ENCODE results near the gene PRRT1B.

PRRT1B gene

DNA sequence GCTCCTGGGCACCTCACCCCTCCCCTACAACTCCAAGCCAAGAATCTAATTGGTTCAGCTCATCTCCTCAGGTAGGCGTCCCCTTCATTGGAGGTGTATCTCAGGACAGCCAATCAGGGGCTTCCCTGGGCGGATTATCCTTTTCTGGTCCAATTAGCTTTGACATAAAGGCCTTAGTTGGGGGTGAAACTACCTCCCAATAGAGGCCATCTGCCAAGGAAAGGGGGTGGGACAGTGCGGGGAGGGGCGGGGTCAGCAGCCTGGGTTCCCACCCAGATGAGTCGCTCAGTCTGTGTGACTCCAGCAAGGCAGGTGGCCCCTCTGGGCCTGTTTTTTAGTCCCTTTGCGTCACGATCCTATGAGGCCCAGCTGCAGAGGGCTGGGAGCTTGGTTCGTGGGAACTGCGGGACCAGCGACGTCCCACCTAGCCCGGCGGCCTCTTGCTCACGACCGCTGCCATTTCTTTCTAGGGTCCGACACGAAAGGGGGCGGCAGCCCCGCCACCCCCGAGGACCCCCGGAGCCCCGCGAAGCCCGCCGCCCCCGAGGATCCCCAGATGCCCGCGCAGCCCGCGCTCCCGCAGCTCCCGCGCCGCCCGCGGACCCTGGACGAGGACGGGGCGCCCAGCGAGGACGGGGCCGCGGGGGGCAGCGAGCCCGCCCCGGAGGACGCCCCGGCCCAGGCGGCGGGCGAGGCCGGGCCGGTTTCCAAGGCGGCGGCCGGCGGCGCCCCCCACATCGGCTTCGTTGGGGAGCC is 8.9 kb downstream of the PRRT1B start:
- no peak for DNase-seq

DNA sequence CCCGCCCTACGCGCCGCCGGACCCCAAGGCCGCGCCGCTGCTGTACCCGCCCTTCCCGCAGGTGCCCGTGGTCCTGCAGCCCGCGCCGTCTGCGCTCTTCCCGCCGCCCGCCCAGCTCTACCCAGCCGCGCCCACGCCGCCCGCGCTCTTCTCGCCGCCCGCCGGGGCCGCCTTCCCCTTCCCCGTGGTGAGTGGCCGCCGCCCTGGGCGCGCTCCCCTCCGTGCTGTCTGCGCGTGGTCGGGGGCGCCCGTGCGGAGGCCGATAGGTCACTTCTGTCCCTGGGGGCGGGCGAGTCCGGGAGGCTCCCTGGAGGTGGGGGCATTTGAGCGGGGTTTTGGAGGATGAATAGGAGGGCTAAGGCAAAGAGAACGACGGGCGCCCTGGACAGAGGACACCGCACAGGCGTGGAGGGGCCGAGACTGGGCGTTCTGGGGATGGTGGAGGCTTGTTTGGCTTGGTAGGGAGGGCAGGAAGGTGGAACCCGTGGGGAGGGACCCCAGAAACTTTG is 9.6 kb downstream of the PRRT1B start:
- no peak for DNase-seq

DNA sequence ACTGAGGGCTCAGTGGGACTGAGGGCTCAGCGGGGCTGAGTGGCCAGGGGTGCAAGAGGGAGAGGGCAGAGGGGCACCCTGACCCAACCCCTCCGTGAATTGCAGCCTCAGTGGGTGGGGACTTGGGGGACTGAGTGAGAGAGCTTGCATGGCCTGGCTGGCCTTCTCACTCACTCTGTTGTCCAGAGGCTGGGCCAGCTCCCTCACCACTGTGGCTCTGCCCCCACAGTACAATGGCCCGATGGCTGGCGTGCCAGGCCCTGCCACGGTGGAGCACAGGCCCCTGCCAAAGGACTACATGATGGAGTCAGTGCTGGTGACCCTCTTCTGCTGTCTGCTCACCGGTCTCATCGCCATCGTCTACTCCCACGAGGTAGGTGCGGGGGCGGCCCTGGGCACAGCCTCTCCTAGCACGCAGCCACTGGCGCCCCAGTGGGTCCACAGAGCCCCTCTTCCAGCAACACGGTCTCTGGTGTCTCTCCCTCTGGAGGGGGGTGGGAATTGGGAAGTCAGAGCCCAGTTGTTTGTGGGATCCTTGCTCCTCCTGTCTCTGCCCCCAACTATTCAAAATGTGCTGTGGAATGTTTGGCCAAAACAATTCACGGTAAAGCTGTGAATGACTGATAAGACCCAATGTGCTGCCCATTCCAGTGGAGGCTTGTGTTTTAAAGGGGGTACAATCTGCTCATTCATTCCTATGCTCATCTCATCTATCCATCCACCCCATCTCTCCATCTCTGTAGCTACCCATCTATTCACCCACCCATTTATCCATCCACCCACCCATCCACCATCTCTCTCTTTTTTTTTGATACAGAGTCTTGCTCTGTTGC is 10.7 kb downstream of the PRRT1B start:
- DNase-seq = no peak

- DNase-seq = no peak
Measured at GRCh38 chr9:131557855-131558548, 12.7 kb downstream of the PRRT1B start.

- no peak for DNase-seq
Measured at GRCh38 chr9:131559421-131560000, 14.2 kb downstream of the PRRT1B start.

DNA sequence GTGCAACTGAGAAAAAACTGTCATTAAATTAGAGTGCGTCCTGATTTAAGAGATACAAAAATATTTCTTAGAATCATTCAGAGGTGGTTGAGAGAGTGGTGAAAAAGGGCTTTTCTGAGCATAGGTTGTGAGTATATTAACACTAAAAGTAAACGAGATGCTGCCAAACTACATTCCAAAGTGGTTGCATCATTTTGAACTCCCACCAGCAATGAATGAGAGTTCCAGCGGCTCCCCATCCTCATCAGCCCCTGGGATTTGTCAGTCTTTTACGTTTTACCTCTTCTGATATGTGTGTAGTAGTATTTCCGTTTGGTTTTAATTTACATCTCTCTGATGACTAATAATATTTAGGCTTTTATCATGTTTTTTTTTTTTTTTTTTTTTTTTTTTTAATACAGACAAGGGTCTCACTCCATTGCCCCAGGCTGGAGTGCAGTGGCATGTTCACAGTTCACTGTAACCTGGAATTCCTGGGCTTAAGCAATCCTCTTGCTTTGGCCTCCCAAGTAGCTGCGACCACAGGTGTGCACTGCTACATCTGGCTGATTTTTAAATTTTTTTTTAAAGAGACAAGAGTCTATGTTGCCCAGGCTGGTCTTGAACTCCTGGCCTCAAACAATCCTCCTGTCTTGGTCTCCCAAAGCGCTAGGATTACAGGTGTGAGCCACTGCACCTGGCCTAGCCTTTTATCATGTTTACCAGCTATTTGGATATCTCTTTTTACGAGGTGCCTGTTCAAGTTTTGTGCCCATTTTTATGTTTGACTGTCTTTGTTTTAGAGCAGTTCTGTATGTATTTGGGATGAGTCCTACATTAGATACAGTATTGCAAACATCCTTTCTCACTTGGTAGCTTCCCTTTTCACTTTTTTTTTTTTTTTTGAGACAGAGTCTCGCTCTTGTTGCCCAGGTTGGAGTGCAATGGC is 17.0 kb downstream of the PRRT1B start:
- DNase-seq = no peak

- DNase-seq = no peak
Measured at GRCh38 chr9:131565369-131565768, 20.0 kb downstream of the PRRT1B start.

- DNase-seq = no peak
Measured at GRCh38 chr9:131566158-131566557, 20.8 kb downstream of the PRRT1B start.

DNA sequence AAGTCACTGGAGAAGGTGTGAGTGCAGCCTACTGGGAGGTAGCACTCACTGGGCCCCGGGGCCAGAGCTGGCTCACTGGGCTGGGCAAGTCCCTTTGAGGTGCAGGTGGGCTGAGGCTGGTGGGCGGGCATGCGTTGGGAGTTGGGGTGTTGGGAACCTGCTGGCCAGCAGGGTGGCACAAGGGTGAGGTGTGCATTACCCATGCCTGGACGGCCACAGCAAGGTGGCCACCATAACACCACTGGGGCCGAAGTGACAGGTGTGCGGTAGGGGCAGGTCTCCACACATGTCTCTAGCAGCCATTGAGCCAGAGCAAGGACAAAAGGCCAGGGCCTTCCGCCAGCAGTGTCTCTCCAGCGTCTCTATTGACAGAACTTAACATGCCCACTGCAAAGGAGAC is 22.6 kb downstream of the PRRT1B start:
- no peak for DNase-seq

DNA sequence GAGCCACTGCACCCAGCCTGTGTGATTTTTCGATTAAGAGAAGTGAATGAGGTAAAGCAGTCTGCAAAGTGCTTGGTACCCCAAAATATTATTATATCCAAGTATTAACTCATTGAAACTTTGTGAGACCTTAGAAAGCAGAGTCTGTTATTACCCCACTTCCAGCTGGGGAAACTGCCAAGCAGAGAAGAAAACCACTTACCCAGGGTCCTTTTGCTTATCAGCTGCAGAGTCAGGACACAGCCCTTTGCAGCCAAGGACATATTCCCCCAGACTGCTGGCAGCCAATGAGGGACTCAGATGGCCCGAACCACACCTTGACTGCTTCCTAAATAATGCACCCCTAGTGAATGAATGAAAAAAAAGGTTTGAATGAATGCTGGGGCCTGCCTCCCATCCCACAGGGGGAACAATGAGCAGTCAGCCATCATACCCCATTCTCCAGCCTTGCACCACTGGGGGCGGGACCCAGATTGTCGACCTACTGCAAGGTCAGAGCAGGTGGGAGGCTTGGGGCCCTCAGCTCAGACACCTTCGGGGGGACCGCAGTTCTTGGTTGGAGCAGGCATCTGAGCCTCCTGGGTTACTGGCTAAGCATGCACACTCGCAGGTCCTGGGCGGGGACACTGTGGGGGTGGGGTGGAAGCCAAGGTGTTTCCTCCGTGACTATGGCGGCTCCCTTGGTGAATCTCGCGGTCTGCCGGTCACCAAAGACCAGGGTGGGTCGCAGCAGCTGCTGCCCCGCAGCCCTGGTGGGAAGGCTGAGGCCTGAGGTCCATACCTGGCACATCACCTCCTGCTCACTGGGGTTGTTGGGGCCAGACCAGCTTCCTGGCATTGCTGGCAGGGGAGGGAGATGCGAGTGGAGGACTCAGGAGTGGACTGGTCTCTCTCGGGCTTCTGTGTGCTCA is 29.7 kb downstream of the PRRT1B start:
- no peak for DNase-seq

- no peak for DNase-seq
Measured at GRCh38 chr9:131575946-131576853, 30.9 kb downstream of the PRRT1B start.

- DNase-seq = no peak
Measured at GRCh38 chr9:131577005-131578000, 32.0 kb downstream of the PRRT1B start.

- DNase-seq = no peak
Measured at GRCh38 chr9:131578021-131578420, 32.7 kb downstream of the PRRT1B start.

DNA sequence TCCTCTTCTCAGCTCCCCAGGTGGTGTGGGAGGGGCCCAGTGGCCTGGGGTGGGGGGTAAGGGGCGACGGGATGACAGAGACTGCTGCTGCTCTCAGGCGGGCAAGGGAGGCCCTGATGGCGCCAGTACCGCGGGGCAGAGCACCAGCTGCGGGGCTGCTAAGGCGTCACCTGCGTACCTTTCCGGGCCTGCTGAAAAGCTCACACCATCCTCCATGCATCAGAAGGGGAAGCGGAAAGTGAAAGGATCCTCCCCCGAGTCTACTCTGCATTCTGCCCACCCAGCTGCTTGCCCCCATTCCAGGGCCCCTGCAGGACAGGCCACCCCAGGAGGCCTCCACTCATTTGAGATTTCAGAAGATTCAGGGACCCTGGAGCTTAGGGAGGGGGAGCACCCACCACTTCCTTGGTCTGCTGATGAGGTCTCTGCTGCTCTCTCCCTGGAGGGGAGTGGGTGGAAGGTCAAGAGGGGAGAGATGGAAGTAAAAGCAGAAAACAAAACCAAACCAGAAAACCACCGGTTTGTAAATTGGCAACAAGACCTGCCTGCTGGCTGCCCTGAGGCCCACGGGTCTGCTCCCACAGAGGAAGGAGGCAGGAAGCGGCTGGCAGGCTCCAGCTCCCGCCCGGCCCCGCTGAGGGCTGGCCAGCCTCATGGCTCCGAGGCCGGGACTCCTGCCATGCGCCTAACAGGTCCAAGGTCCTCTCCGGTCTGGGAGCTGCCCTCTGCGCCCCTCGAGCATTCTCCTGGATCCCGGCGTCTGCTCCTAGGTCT is 33.6 kb downstream of the PRRT1B start:
- no peak for DNase-seq

GRCh38 chr9:131579789-131580211 is 34.5 kb downstream of the PRRT1B start:
- DNase-seq = no peak

DNA sequence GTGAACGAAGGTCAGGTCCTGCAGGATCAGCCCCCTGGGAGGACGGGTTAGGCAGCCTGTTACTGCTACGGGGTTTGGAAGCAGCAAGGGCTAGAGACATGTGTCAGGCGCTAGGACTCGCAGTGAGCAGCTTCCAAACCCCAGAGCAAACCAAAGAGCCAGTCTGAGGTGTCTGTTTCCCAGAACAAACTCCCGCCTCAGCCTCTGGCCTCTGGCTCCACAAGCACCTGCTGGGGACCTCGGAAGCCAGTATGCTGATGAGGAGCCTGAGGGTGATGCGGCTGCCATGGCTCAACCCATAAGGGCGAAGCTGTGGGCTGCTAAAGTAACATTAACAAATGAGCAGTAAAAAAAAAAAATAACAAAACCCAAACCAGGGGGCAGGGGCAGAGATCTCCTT is 35.0 kb downstream of the PRRT1B start:
- no peak for DNase-seq

GRCh38 chr9:131582056-131582455 is 36.7 kb downstream of the PRRT1B start:
- DNase-seq = no peak
